GM12875 (cell line): ENCODE data around the gene WWOX.

Experiments used
- H3K4me3 ChIP-seq: one replicate; pipeline ENCODE4 v1.5.1; 2011; ENCODE audit warnings: low read depth, low read length, control low read depth
- CTCF ChIP-seq: IDR thresholded peaks from 2 replicates; pipeline ENCODE4 v1.5.1; 2011; ENCODE audit warnings: low read depth, mild to moderate bottlenecking, control low read depth, inconsistent platforms, low read length, moderate library complexity, borderline replicate concordance; ENCODE audit not compliant: insufficient read depth

WWOX gene

GRCh38 chr16:79061181-79061580 is 961.7 kb downstream of the WWOX start:
- no peak for TF ChIP-seq CTCF

DNA sequence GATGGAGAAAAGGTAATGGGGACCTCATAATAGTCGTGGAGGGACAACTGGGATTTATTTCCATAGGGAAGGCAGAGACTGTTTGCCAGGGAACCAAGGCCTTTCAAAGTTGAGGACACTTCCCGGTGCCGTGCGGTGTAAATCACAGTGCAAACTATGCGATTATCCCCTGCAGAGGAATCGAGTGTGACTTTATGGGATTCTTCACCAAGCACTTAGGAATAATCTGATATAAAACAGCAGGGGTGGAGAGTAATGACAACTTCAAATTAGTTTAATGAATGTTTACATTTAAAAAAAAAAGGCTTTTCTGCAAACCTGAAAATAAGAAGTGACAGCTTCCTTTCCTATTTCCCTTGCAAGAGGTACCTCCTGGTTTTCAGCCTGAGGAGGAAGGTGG is 962.9 kb downstream of the WWOX start:
- TF ChIP-seq CTCF: no peak

More at GRCh38 chr16:79061181-79061580, 961.7 kb downstream of the WWOX start:
- no peak overlapping the region for H3K4me3 ChIP-seq

DNA sequence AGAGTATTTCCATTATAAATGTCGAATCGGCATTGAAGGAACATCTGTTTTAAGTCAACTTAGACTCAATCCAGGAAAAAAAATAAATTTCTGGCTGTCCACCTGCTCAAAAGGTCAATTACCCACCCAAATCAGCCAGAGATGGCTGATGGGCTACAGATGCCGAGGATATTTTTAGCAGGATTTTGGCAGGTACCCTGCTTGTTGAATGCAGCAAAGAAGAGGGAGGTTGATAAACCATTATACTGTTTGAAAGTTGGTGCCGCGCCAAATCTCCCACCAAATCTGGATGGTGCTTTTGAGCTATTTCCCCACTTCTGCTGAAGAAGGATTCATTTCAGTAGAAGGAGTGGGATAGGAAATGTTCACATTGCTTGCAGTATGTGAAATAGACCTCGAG is 963.4 kb downstream of the WWOX start:
- no peak for TF ChIP-seq CTCF
- no peak overlapping the region for H3K4me3 ChIP-seq

More for the DNA sequence above, 962.9 kb downstream of the WWOX start:
- no peak overlapping the region for H3K4me3 ChIP-seq

GRCh38 chr16:79064256-79064972 is 965.0 kb downstream of the WWOX start:
- TF ChIP-seq CTCF: no peak
- H3K4me3 ChIP-seq: no peak overlapping the region

GRCh38 chr16:79066561-79066960 is 967.1 kb downstream of the WWOX start:
- no peak for TF ChIP-seq CTCF
- no peak overlapping the region for H3K4me3 ChIP-seq

DNA sequence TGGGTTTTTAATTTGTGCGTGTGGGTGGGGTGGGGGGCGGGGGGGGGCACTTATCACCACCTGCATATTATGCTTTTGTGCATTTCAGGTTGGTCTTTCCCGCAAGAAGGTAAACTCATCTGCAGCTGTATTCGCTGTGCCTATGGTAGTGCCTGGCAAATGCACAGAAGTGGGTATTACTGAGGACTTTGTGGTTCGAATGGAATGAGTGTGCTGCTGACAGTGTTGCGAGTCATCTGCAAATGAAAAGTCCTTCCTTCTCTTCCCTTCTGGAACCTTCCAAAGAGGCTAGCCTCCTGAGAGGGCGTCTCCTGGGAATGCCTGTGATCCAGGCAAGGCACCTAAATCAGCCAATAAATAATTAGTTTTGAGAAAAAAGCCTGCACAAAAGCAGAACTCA is 968.1 kb downstream of the WWOX start:
- no peak overlapping the region for H3K4me3 ChIP-seq
- no peak for TF ChIP-seq CTCF

- TF ChIP-seq CTCF: no peak
- H3K4me3 ChIP-seq: no peak overlapping the region
These were observed 969.7 kb downstream of the WWOX start for GRCh38 chr16:79069121-79069520.
